OCI-LY1 (cell line): ENCODE results near the gene GCDH.
"Not testable (repeated sequence)": the region's sequence is repeated elsewhere in the genome, so short reads cannot be mapped to it uniquely, and the experiment has no call there.

Experiments
- H2AFZ ChIP-seq: fragments of 200-600 bp; sonication (generic), shearing (Covaris generic); 2 replicates; pipeline ENCODE4 v1.6.0; 2014; ENCODE audit warnings: antibody characterized with exemption, mild to moderate bottlenecking, low read length
- H3F3A ChIP-seq: fragments of 200-600 bp; sonication (generic), shearing (Covaris generic); 2 replicates; pipeline ENCODE4 v1.6.0; 2014; ENCODE audit warnings: mild to moderate bottlenecking, antibody characterized with exemption, low read length, moderate library complexity; ENCODE audit not compliant: insufficient read depth
- H3K27ac ChIP-seq: fragments of 200-600 bp; sonication (generic); 2 replicates; pipeline ENCODE4 v1.5.1; 2014; ENCODE audit warnings: low read length, mixed run types, mild to moderate bottlenecking, low read depth; ENCODE audit not compliant: poor library complexity, severe bottlenecking
- H3K27me3 ChIP-seq: fragments of 200-600 bp; sonication (generic); 2 replicates; pipeline ENCODE4 v1.6.0; 2014; ENCODE audit warnings: antibody characterized with exemption, mild to moderate bottlenecking, low read length, moderate library complexity; ENCODE audit not compliant: insufficient read depth
- H3K36me3 ChIP-seq: fragments of 200-600 bp; sonication (generic); 2 replicates; pipeline ENCODE4 v1.6.1; 2014; ENCODE audit warnings: mild to moderate bottlenecking, antibody characterized with exemption, low read length, moderate library complexity, mixed read lengths; ENCODE audit not compliant: insufficient read depth
- H3K4me1 ChIP-seq: fragments of 200-600 bp; sonication (generic); 2 replicates; pipeline ENCODE4 v1.5.1; 2014; ENCODE audit warnings: mild to moderate bottlenecking, low read length, moderate library complexity; ENCODE audit not compliant: insufficient read depth, severe bottlenecking
- H3K4me2 ChIP-seq: fragments of 200-600 bp; sonication (generic), shearing (Covaris generic); 2 replicates; pipeline ENCODE4 v1.6.1; 2014; ENCODE audit warnings: low read length
- H3K4me3 ChIP-seq: fragments of 200-600 bp; sonication (generic); 2 replicates; pipeline ENCODE4 v1.5.1; 2014; ENCODE audit warnings: low read length, low read depth, mild to moderate bottlenecking, mixed read lengths; ENCODE audit not compliant: poor library complexity, severe bottlenecking
- H3K79me2 ChIP-seq: fragments of 200-600 bp; shearing (Covaris generic); 2 replicates; pipeline ENCODE4 v1.6.1; 2016; ENCODE audit warnings: mixed run types, low read length, mixed read lengths; ENCODE audit not compliant: insufficient read depth
- H3K9ac ChIP-seq: fragments of 200-600 bp; sonication (generic), shearing (Covaris generic); 2 replicates; pipeline ENCODE4 v1.6.1; 2014; ENCODE audit warnings: mild to moderate bottlenecking, low read length, mixed read lengths
- H3K9me2 ChIP-seq: fragments of 200-600 bp; sonication (generic), shearing (Covaris generic); 2 replicates; pipeline ENCODE4 v1.6.1; 2014; ENCODE audit warnings: low read depth, mild to moderate bottlenecking, low read length, mixed read lengths
- H3K9me3 ChIP-seq: fragments of 200-600 bp; shearing (Covaris generic); 2 replicates; pipeline ENCODE4 v1.6.1; 2014; ENCODE audit warnings: low read length, mixed read lengths
- H4K20me1 ChIP-seq: fragments of 200-600 bp; sonication (generic), shearing (Covaris generic); 2 replicates; pipeline ENCODE4 v1.6.0; 2016; ENCODE audit warnings: mild to moderate bottlenecking, low read length; ENCODE audit not compliant: insufficient read depth
- EZH2 ChIP-seq: fragments of 200-600 bp; sonication (generic), shearing (Covaris generic); IDR thresholded peaks from 2 replicates; pipeline ENCODE4 v1.8.0; 2017; ENCODE audit warnings: borderline replicate concordance, mixed run types, mild to moderate bottlenecking, antibody characterized with exemption, low read length, moderate library complexity, mixed read lengths
- TF ChIP-seq, protein P1 (sequence below): fragments of 200-600 bp; sonication (generic), shearing (Covaris generic); IDR thresholded peaks from 2 replicates; pipeline ENCODE4 v1.5.1; 2017; ENCODE audit warnings: mild to moderate bottlenecking, antibody characterized with exemption, low read length, moderate library complexity, mixed read lengths

The GCDH gene

DNA sequence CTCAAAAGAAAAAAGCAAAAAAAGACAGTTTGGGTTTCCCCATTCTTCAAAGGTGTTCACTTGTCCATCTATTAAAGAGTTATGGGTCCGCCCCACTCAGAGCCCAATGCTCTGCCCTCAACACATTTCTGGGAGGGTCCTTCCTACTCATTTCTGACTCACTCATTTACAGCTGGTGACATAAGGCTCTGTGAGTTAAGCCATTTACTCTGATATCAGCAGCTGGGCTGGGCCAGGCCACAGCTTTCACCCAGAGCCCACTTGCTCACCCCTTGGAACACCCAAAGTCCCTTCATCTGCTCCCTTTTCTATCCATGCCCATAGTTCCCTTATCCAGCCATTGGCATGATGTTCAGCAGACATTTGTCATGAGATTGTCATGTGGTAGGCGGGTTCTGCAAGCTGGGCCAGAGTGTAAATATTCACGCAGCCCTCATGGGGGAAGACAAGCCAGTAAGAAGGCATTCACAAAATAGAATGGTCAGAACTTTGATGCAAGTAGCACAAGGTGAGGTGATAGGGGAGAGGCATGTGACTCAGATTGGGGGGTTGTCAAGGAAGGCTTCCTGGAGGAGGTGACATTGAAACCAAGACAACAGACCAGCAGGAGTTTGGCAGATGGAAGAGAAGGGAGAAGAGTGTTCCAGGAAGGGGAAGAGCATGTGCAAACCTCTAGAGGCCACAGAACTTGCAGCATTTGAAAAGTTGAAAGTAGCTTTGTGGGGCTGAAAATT, 46.8 kb upstream of the GCDH start:
- H3K79me2 ChIP-seq, result no peaks in the 10 kb centered on the region
- TF ChIP-seq, protein P1, sequence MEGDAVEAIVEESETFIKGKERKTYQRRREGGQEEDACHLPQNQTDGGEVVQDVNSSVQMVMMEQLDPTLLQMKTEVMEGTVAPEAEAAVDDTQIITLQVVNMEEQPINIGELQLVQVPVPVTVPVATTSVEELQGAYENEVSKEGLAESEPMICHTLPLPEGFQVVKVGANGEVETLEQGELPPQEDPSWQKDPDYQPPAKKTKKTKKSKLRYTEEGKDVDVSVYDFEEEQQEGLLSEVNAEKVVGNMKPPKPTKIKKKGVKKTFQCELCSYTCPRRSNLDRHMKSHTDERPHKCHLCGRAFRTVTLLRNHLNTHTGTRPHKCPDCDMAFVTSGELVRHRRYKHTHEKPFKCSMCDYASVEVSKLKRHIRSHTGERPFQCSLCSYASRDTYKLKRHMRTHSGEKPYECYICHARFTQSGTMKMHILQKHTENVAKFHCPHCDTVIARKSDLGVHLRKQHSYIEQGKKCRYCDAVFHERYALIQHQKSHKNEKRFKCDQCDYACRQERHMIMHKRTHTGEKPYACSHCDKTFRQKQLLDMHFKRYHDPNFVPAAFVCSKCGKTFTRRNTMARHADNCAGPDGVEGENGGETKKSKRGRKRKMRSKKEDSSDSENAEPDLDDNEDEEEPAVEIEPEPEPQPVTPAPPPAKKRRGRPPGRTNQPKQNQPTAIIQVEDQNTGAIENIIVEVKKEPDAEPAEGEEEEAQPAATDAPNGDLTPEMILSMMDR, result no peak
- TF ChIP-seq EZH2, result no peak
- peaks cover 28% of the 10 kb centered on the region for H3K4me1 ChIP-seq
- peaks cover 43% of the 10 kb centered on the region for H3K36me3 ChIP-seq
- H4K20me1 ChIP-seq, result no peaks in the 10 kb centered on the region
- no peaks in the 10 kb centered on the region for H3K27me3 ChIP-seq
- H2AFZ ChIP-seq, result no peak overlapping the region
- H3K9me3 ChIP-seq, result no peaks in the 10 kb centered on the region
- H3K4me2 ChIP-seq, result no peak overlapping the region
- H3F3A ChIP-seq, result 0 out of 2 replicates have a peak, but pooled peaks cover 7% of the 10 kb centered on the region
- no peak overlapping the region for H3K27ac ChIP-seq
- H3K9ac ChIP-seq, result no peak overlapping the region
- H3K9me2 ChIP-seq, result no peaks in the 10 kb centered on the region
- H3K4me3 ChIP-seq, result no peak overlapping the region

DNA sequence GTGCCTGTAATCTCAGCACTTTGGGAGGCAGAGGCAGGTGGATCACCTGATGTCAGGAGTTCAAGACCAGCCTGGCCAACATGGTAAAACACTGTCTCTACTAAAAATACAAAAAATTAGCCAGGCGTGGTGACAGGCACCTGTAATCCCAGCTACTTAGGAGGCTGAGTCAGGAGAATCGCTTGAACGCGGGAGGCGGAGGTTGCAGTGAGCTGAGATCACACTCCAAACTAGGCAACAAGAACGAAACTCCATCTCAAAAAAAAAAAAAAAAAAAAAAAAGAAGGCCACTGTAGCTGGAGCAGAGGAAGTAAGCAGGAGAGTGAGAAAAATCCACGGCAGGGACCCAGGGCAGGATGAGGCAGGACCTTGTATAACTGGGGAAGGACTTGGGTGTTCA, 44.3 kb upstream of the GCDH start:
- not testable (repeated sequence) for H3K4me1 ChIP-seq, H2AFZ ChIP-seq, H3K4me3 ChIP-seq, H3K27me3 ChIP-seq, H3K4me2 ChIP-seq, H3F3A ChIP-seq, H3K9me3 ChIP-seq, H3K9ac ChIP-seq, H3K27ac ChIP-seq, H3K79me2 ChIP-seq, H4K20me1 ChIP-seq, H3K9me2 ChIP-seq
- H3K36me3 ChIP-seq, result peaks cover 35% of the 10 kb centered on the region

- H2AFZ ChIP-seq, result no peak overlapping the region
Observed at GRCh38 chr19:12847159-12848139, 43.5 kb upstream of the GCDH start.

More at GRCh38 chr19:12847159-12848139, 43.5 kb upstream of the GCDH start:
- no peak overlapping the region; the same call in 1 of the 2 replicates for H3K9ac ChIP-seq
- peak overlapping the region; percentile 54 for H3K4me2 ChIP-seq
- H3F3A ChIP-seq, result no peaks in the 10 kb centered on the region
- H3K27ac ChIP-seq, result no peak overlapping the region
- TF ChIP-seq EZH2, result no peak
- TF ChIP-seq, protein P1, result peak; percentile 98
- no peaks in the 10 kb centered on the region for H3K9me2 ChIP-seq
- no peaks in the 10 kb centered on the region for H3K27me3 ChIP-seq
- peak overlapping the region; percentile 17 for H3K4me3 ChIP-seq
- H3K79me2 ChIP-seq, result no peaks in the 10 kb centered on the region
- peaks cover 37% of the 10 kb centered on the region for H3K36me3 ChIP-seq
- H3K9me3 ChIP-seq, result no peaks in the 10 kb centered on the region
- no peaks in the 10 kb centered on the region for H4K20me1 ChIP-seq
- H3K4me1 ChIP-seq, result peaks cover 9% of the 10 kb centered on the region
